SU-DHL-6 (cell line): ENCODE results near the gene ANP32D.
"Not testable (repeated sequence)": the region's sequence is repeated elsewhere in the genome, so short reads cannot be mapped to it uniquely, and the experiment has no call there.

Experiments
- H2AFZ ChIP-seq: fragments of 200-600 bp; sonication (generic); 2 replicates; pipeline ENCODE4 v1.6.1; 2014; ENCODE audit warnings: low read depth, mild to moderate bottlenecking, moderate library complexity, mixed read lengths, antibody characterized with exemption, low read length; ENCODE audit not compliant: severe bottlenecking
- H3F3A ChIP-seq: fragments of 200-600 bp; shearing (Covaris generic); 2 replicates; pipeline ENCODE4 v1.6.0; 2016; ENCODE audit warnings: antibody characterized with exemption, mild to moderate bottlenecking; ENCODE audit not compliant: insufficient read depth
- H3K27ac ChIP-seq: fragments of 200-600 bp; sonication (generic); 2 replicates; pipeline ENCODE4 v1.5.1; 2016; ENCODE audit warnings: low read depth, mild to moderate bottlenecking, low read length, moderate library complexity, mixed read lengths
- H3K27me3 ChIP-seq: fragments of 200-600 bp; sonication (generic), shearing (Covaris generic); 2 replicates; pipeline ENCODE4 v1.6.0; 2014; ENCODE audit warnings: mild to moderate bottlenecking, low read length
- H3K36me3 ChIP-seq: fragments of 200-600 bp; sonication (generic); 2 replicates; pipeline ENCODE4 v1.6.1; 2014; ENCODE audit warnings: mild to moderate bottlenecking, low read length, mixed read lengths
- H3K4me2 ChIP-seq: fragments of 300-600, 200-600 bp; shearing (Covaris generic), sonication (generic); 2 replicates; pipeline ENCODE4 v1.6.0; 2014; ENCODE audit warnings: low read length, low read depth, mild to moderate bottlenecking; ENCODE audit not compliant: poor library complexity, severe bottlenecking
- H3K4me3 ChIP-seq: fragments of 200-600 bp; sonication (generic); 2 replicates; pipeline ENCODE4 v1.5.1; 2014; ENCODE audit warnings: antibody characterized with exemption, low read length, mild to moderate bottlenecking, mixed read lengths; ENCODE audit not compliant: insufficient read depth, poor library complexity, severe bottlenecking
- H3K79me2 ChIP-seq: fragments of 200-600 bp; sonication (generic); 2 replicates; pipeline ENCODE4 v1.6.1; 2014; ENCODE audit warnings: mild to moderate bottlenecking, low read length, moderate library complexity; ENCODE audit not compliant: insufficient read depth
- H3K9ac ChIP-seq: fragments of 200-600 bp; sonication (generic); 2 replicates; pipeline ENCODE4 v1.7.0; 2014; ENCODE audit warnings: mild to moderate bottlenecking, low read length
- H3K9me2 ChIP-seq: fragments of 200-600 bp; sonication (generic); replicated peaks from 2 replicates; pipeline ENCODE4 v1.6.1; 2014; ENCODE audit warnings: low read length; ENCODE audit not compliant: insufficient read depth
- H3K9me3 ChIP-seq: fragments of 200-600 bp; sonication (generic); 2 replicates; pipeline ENCODE4 v1.6.1; 2014; ENCODE audit warnings: low read length, mixed read lengths; ENCODE audit not compliant: insufficient read depth
- H4K20me1 ChIP-seq: fragments of 200-600 bp; sonication (generic); 2 replicates; pipeline ENCODE4 v1.6.1; 2014; ENCODE audit warnings: low read depth, mild to moderate bottlenecking, antibody characterized with exemption, low read length, moderate library complexity, mixed read lengths
- EZH2phosphoT487 ChIP-seq: fragments of 200-600 bp; sonication (generic), shearing (Covaris generic); conservative IDR thresholded peaks from 2 replicates; pipeline ENCODE4 v1.6.1; 2018; ENCODE audit warnings: mild to moderate bottlenecking, antibody characterized with exemption, low read length, moderate library complexity, mixed read lengths
- TF ChIP-seq, protein P1 (sequence below): fragments of 200-600 bp; sonication (generic); IDR thresholded peaks from one replicate; pipeline ENCODE4 v1.5.1; 2017; ENCODE audit warnings: antibody characterized with exemption, mild to moderate bottlenecking, low read length, moderate library complexity; ENCODE audit not compliant: insufficient read depth, poor library complexity, severe bottlenecking

ANP32D gene

DNA sequence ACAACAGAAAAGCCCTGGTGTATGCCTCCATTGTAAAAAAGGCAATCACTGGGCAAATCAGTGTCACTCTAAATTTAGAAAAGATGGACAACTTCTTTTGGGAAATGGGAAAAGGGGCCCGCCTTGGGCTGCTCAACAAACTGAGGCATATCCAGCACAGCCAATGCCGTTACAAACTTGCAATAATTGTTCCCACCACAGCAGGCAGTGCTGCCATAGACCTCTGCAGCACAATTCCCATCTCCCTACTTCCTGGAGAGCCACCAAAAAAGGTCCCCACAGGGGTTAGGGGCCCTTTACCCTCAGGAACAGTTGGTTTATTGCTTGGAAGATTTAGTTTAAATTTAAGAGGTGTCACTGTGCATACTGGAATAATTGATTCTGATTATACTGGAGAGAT is 36.6 kb downstream of the ANP32D start:
- no peaks in the 10 kb centered on the region for H3F3A ChIP-seq
- H3K79me2 ChIP-seq = no peaks in the 10 kb centered on the region
- no peak for TF ChIP-seq EZH2phosphoT487
- TF ChIP-seq, protein P1, sequence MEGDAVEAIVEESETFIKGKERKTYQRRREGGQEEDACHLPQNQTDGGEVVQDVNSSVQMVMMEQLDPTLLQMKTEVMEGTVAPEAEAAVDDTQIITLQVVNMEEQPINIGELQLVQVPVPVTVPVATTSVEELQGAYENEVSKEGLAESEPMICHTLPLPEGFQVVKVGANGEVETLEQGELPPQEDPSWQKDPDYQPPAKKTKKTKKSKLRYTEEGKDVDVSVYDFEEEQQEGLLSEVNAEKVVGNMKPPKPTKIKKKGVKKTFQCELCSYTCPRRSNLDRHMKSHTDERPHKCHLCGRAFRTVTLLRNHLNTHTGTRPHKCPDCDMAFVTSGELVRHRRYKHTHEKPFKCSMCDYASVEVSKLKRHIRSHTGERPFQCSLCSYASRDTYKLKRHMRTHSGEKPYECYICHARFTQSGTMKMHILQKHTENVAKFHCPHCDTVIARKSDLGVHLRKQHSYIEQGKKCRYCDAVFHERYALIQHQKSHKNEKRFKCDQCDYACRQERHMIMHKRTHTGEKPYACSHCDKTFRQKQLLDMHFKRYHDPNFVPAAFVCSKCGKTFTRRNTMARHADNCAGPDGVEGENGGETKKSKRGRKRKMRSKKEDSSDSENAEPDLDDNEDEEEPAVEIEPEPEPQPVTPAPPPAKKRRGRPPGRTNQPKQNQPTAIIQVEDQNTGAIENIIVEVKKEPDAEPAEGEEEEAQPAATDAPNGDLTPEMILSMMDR = no peak
- no peaks in the 10 kb centered on the region for H3K36me3 ChIP-seq
- H3K9ac ChIP-seq = no peak overlapping the region
- H3K4me3 ChIP-seq = no peak overlapping the region
- no peak overlapping the region for H3K4me2 ChIP-seq
- H4K20me1 ChIP-seq = no peaks in the 10 kb centered on the region
- H3K27me3 ChIP-seq = no peaks in the 10 kb centered on the region
- H2AFZ ChIP-seq = no peak overlapping the region
- H3K27ac ChIP-seq = no peak overlapping the region
- H3K9me2 ChIP-seq = no peaks in the 10 kb centered on the region
- no peaks in the 10 kb centered on the region for H3K9me3 ChIP-seq

DNA sequence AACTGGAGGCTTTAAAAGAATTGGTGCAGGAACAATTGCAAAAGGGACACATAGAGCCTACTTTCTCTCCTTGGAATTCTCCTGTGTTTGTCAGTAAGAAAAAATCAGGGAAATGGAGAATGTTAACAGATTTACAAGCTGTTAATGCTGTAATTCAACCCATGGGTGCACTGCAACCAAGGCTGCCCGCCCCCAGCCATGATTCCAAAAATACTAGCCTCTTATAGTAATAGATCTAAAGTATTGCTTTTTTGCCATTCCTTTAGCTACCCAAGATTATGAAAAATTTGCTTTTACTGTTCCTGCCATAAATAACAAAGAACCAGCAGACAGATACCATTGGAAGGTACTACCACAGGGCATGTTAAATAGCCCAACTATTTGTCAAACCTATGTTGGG is 37.8 kb downstream of the ANP32D start:
- Histone ChIP-seq H2AFZ (no peak overlapping the region), H3K9ac (no peak overlapping the region), H3K9me3 (no peaks in the 10 kb centered on the region), H3K36me3 (no peaks in the 10 kb centered on the region), H3K4me3 (no peak overlapping the region), H4K20me1 (no peaks in the 10 kb centered on the region), H3K4me2 (no peak overlapping the region), H3K27ac (no peak overlapping the region), H3F3A (no peaks in the 10 kb centered on the region), H3K27me3 (no peaks in the 10 kb centered on the region), H3K9me2 (no peaks in the 10 kb centered on the region), H3K79me2 (no peaks in the 10 kb centered on the region)
- no peak for TF ChIP-seq EZH2phosphoT487
- TF ChIP-seq, protein P1 = no peak

DNA sequence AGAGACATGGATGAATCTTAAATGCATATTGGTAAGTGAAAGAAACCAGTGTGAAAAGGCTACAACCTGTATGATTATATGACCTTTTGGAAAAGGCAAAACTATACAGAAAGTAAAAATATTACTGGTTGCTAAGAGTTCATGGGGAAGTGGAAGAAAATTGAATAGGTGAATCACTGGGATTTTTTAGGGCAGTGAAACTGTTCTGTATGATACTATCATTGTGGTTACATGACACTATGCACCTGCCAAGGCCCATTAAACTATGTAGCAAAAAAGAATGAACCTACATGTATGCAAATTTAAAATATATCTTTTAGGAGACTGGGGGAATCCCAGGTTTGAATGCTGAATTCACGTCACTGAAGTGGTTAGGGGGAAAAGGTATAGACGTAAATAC is 40.5 kb downstream of the ANP32D start:
- no peaks in the 10 kb centered on the region for H3K27me3 ChIP-seq
- H2AFZ ChIP-seq = no peak overlapping the region
- no peaks in the 10 kb centered on the region for H3F3A ChIP-seq
- no peaks in the 10 kb centered on the region for H3K79me2 ChIP-seq
- no peak overlapping the region for H3K4me3 ChIP-seq
- no peaks in the 10 kb centered on the region for H4K20me1 ChIP-seq
- no peaks in the 10 kb centered on the region for H3K9me2 ChIP-seq
- H3K9me3 ChIP-seq = no peaks in the 10 kb centered on the region
- no peak overlapping the region for H3K27ac ChIP-seq
- TF ChIP-seq EZH2phosphoT487 = no peak
- no peaks in the 10 kb centered on the region for H3K36me3 ChIP-seq
- H3K4me2 ChIP-seq = no peak overlapping the region
- no peak overlapping the region for H3K9ac ChIP-seq

DNA sequence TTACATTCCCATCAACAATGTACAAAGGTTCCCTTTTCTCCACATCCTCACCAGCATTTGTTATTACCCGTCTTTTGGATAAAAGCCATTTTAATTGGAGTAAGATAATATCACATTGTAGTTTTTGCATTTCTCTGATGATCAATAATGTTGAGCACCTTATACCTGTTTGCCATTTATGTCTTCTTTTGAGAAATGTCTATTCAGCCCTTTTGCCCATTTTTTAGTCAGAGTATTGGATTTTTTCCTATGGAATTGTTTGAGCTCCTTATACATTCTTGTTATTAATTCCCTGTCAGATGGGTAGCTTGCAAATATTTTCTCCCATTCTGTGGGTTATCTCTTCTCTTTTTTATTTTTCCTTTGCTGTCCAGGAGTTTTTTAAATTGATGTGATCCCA is 42.4 kb downstream of the ANP32D start:
- H3K4me3 ChIP-seq = no peak overlapping the region
- H3K79me2 ChIP-seq = no peaks in the 10 kb centered on the region
- H3F3A ChIP-seq = no peaks in the 10 kb centered on the region
- TF ChIP-seq EZH2phosphoT487 = no peak
- TF ChIP-seq, protein P1 = no peak
- H4K20me1 ChIP-seq = no peaks in the 10 kb centered on the region
- H3K4me2 ChIP-seq = no peak overlapping the region
- H2AFZ ChIP-seq = no peak overlapping the region
- H3K36me3 ChIP-seq = no peaks in the 10 kb centered on the region
- no peak overlapping the region for H3K9ac ChIP-seq
- no peaks in the 10 kb centered on the region for H3K27me3 ChIP-seq
- no peaks in the 10 kb centered on the region for H3K9me3 ChIP-seq
- H3K9me2 ChIP-seq = no peaks in the 10 kb centered on the region
- H3K27ac ChIP-seq = no peak overlapping the region

DNA sequence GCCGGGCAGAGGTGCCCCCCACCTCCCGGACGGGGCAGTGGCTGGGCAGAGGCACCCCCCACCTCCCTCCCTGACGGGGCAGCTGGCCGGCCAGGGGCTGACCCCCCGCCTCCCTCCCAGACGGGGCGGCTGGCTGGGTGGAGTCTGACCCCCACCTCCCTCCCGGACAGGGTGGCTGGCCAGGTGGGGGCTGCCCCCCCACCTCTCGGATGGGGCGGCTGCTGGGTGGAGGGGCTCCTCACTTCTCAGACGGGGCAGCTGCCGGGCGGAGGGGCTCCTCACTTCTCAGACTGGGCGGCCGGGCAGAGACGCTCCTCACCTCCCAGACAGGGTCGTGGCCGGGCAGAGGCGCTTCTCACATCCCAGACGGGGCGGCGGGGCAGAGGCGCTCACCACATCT is 48.0 kb downstream of the ANP32D start:
- H3K9ac ChIP-seq, H3K36me3 ChIP-seq, H4K20me1 ChIP-seq, H2AFZ ChIP-seq, H3K27ac ChIP-seq, H3K27me3 ChIP-seq, H3K4me2 ChIP-seq, H3K79me2 ChIP-seq, H3K9me3 ChIP-seq, H3K4me3 ChIP-seq, H3K9me2 ChIP-seq, H3F3A ChIP-seq: not testable (repeated sequence)
